PC-3 (cell line): ENCODE data around the gene MC4R. TPM values are rescaled to one million over a fixed set of nuclear protein-coding genes. Genes with fewer than 3 reads are reported as not detected.
A peak's percentile ranks its signal among the peaks of the same experiment; 100 is the strongest.

Source experiments
- ATAC-seq: fragments of 200-7000 bp; cut with Tn5 transposase; 2 replicates; pipeline ENCODE4 v1.9.1; 2020; ENCODE audit warnings: mild to moderate bottlenecking, moderate library complexity
- BruUV-seq: library from RNA; stranded (reverse); fragments of 400-500 nt; replicated peaks from 2 replicates; lab custom pipeline; 2021; lab: Mats Ljungman, UMichigan
- CTCF ChIA-PET: fragments of 300-600 bp; sonication (Branson Sonifier 250); formaldehyde crosslinking; loops from one replicate; lab custom pipeline; 2022; ENCODE audit warnings: antibody characterized with exemption; lab: Charles Lee
- POLR2A ChIA-PET: fragments of 300-600 bp; sonication (Branson Sonifier 250); formaldehyde crosslinking; loops from one replicate; lab custom pipeline; 2022; ENCODE audit warnings: antibody characterized with exemption; ENCODE audit not compliant: unreplicated experiment; lab: Charles Lee
- DNase-seq: peaks from one replicate; pipeline ENCODE4 v3.0.0-alpha.2; 2015
- H2AFZ ChIP-seq: fragments of 300-600 bp; sonication (generic); 2 replicates; pipeline ENCODE4 v1.6.0; 2016; ENCODE audit warnings: antibody characterized with exemption, low read length
- H3F3A ChIP-seq: fragments of 300-600 bp; sonication (generic); one replicate; pipeline ENCODE4 v1.6.0; 2017; ENCODE audit warnings: antibody characterized with exemption, low read length, control low read depth, mild to moderate bottlenecking; ENCODE audit not compliant: unreplicated experiment
- H3K27ac ChIP-seq: fragments of 300-600 bp; sonication (generic); 2 replicates; pipeline ENCODE4 v1.5.1; 2016; ENCODE audit warnings: mild to moderate bottlenecking, low read length
- H3K27me3 ChIP-seq: fragments of 300-600 bp; sonication (generic); 2 replicates; pipeline ENCODE4 v1.6.1; 2016; ENCODE audit warnings: low read length, mixed read lengths
- H3K36me3 ChIP-seq: fragments of 300-600 bp; sonication (generic); 2 replicates; pipeline ENCODE4 v1.6.1; 2016; ENCODE audit warnings: low read depth, mixed run types, low read length, mixed read lengths
- H3K4me1 ChIP-seq: fragments of 300-600 bp; sonication (generic); 2 replicates; pipeline ENCODE4 v1.5.1; 2016; ENCODE audit warnings: low read length; ENCODE audit not compliant: insufficient read depth
- H3K4me2 ChIP-seq: fragments of 300-600 bp; sonication (generic); 2 replicates; pipeline ENCODE4 v1.6.0; 2016; ENCODE audit warnings: low read length
- H3K4me3 ChIP-seq: fragments of 300-600 bp; sonication (generic); 2 replicates; pipeline ENCODE4 v1.5.1; 2016; ENCODE audit warnings: mild to moderate bottlenecking, low read length, mixed read lengths
- H3K79me2 ChIP-seq: fragments of 300-600 bp; sonication (generic); 2 replicates; pipeline ENCODE4 v1.6.1; 2017; ENCODE audit warnings: low read length, mixed read lengths
- H3K9ac ChIP-seq: fragments of 300-600 bp; sonication (generic); 2 replicates; pipeline ENCODE4 v1.6.0; 2016; ENCODE audit warnings: mild to moderate bottlenecking, low read length
- H3K9me2 ChIP-seq: fragments of 300-600 bp; sonication (generic); replicated peaks from 2 replicates; pipeline ENCODE4 v1.6.1; 2016; ENCODE audit warnings: mixed run types, low read length, mixed read lengths
- H3K9me3 ChIP-seq: fragments of 300-600 bp; sonication (generic); 2 replicates; pipeline ENCODE4 v1.6.1; 2016; ENCODE audit warnings: low read length, mixed read lengths
- H4K20me1 ChIP-seq: fragments of 300-600 bp; sonication (generic); 2 replicates; pipeline ENCODE4 v1.6.1; 2016; ENCODE audit warnings: low read length, mixed read lengths
- EZH2 ChIP-seq: fragments of 300-600 bp; sonication (generic); IDR thresholded peaks from one replicate; pipeline ENCODE4 v1.6.1; 2017; ENCODE audit warnings: antibody characterized with exemption, mild to moderate bottlenecking, low read length; ENCODE audit not compliant: unreplicated experiment
- EZH2phosphoT487 ChIP-seq: fragments of 300-600 bp; sonication (generic); IDR thresholded peaks from 2 replicates; pipeline ENCODE4 v1.6.1; 2018; ENCODE audit warnings: mild to moderate bottlenecking, antibody characterized with exemption, low read length, borderline replicate concordance
- intact Hi-C: fragments of 100-400 bp; cut with micrococcal nuclease; formaldehyde crosslinking; loops from 2 replicates; pipeline ENCODE4 v1.9.0; 2023
- total RNA-seq: library from RNA; depleted of rRNA; stranded (reverse); fragments of >200 nt; gene quantifications from 2 replicates; pipeline ENCODE4 v1.2.3, GENCODE V29; 2014
- TF ChIP-seq, protein P1 (sequence below): fragments of 300-600 bp; sonication (generic); conservative IDR thresholded peaks from 2 replicates; pipeline ENCODE4 v1.5.1; 2017; ENCODE audit warnings: antibody characterized with exemption, low read depth, mild to moderate bottlenecking, low read length

Gene MC4R
- total RNA-seq, 1 experiment from 2014 or later: not detected

DNA sequence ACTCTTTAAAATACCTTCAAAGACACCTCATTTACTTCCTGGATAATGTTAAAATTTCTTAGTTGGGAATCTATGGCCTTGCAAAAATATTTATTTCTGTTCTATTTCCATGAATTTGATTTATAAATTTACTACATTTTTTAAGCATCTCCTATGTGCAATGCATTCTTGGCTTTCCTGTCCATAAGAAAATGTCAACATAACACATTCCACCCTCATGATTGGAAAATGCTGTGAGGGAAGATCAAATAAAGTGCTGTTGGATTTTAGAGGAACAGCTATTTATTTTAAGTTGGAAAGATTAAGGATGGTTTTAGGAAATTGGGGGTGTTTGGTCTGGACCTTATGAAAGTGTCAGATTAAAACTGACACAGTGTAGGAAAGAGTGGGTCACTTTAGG lies 45.4 kb upstream of the MC4R start:
- H3K36me3 ChIP-seq: no peaks in the 10 kb centered on the region
- no peak overlapping the region for H3K27ac ChIP-seq
- H3K9me2 ChIP-seq: no peaks in the 10 kb centered on the region
- no peaks in the 10 kb centered on the region for H3K79me2 ChIP-seq
- no peak for DNase-seq
- TF ChIP-seq, protein P1, sequence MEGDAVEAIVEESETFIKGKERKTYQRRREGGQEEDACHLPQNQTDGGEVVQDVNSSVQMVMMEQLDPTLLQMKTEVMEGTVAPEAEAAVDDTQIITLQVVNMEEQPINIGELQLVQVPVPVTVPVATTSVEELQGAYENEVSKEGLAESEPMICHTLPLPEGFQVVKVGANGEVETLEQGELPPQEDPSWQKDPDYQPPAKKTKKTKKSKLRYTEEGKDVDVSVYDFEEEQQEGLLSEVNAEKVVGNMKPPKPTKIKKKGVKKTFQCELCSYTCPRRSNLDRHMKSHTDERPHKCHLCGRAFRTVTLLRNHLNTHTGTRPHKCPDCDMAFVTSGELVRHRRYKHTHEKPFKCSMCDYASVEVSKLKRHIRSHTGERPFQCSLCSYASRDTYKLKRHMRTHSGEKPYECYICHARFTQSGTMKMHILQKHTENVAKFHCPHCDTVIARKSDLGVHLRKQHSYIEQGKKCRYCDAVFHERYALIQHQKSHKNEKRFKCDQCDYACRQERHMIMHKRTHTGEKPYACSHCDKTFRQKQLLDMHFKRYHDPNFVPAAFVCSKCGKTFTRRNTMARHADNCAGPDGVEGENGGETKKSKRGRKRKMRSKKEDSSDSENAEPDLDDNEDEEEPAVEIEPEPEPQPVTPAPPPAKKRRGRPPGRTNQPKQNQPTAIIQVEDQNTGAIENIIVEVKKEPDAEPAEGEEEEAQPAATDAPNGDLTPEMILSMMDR: no peak
- no peak for TF ChIP-seq EZH2
- TF ChIP-seq EZH2phosphoT487: no peak
- ChIA-PET CTCF (interaction anchor here (0.7 kb wide), 1 partner anchor 148 kb away, joined by 4 read pairs; no protein-coding TSS in a partner anchor), POLR2A (no interaction called here)
- no TSS peak for BruUV-seq
- H3K4me3 ChIP-seq: no peak overlapping the region
- H3K9ac ChIP-seq: no peak overlapping the region
- H3K4me1 ChIP-seq: no peaks in the 10 kb centered on the region
- no peaks in the 10 kb centered on the region for H4K20me1 ChIP-seq
- no peaks in the 10 kb centered on the region for H3K9me3 ChIP-seq
- no peak overlapping the region for H2AFZ ChIP-seq
- no peak for ATAC-seq
- H3K4me2 ChIP-seq: no peak overlapping the region
- intact Hi-C loops: loop anchor here (10.0 kb wide), 1 partner anchor 233 kb away; no protein-coding TSS in a partner anchor
- H3K27me3 ChIP-seq: no peaks in the 10 kb centered on the region
- H3F3A ChIP-seq: no peaks in the 10 kb centered on the region

GRCh38 chr18:60413944-60414547 lies 41.5 kb upstream of the MC4R start:
- Histone ChIP-seq H3K27me3 (no peaks in the 10 kb centered on the region), H3F3A (no peaks in the 10 kb centered on the region), H3K36me3 (no peaks in the 10 kb centered on the region), H3K4me2 (no peak overlapping the region), H3K9me2 (no peaks in the 10 kb centered on the region), H3K9me3 (no peaks in the 10 kb centered on the region), H2AFZ (no peak overlapping the region), H3K4me3 (no peak overlapping the region), H3K79me2 (no peaks in the 10 kb centered on the region), H3K9ac (no peak overlapping the region), H4K20me1 (no peaks in the 10 kb centered on the region), H3K27ac (no peak overlapping the region), H3K4me1 (no peaks in the 10 kb centered on the region)
- DNase-seq: peak; percentile 53
- intact Hi-C loops: loop anchor here (1.0 to 10.0 kb wide), 5 partner anchors 135 to 426 kb away; no protein-coding TSS in a partner anchor
- ChIA-PET POLR2A (no interaction called here), CTCF (interaction anchor here (0.6 to 1.4 kb wide), 6 partner anchors 68 to 1080 kb away, joined by 3 to 13 read pairs (median 4); no protein-coding TSS in a partner anchor)
- TF ChIP-seq, protein P1: peak; percentile 85
- TF ChIP-seq EZH2 (no peak), EZH2phosphoT487 (no peak)
- no TSS peak for BruUV-seq
- ATAC-seq: peak; percentile 89

GRCh38 chr18:60411715-60412114 lies 39.1 kb upstream of the MC4R start:
- DNase-seq (no peak), ATAC-seq (peak; percentile 29; the same call in 1 of the 2 replicates)
- BruUV-seq: no TSS peak
- no peaks in the 10 kb centered on the region for H3K9me2 ChIP-seq
- no peak overlapping the region for H3K27ac ChIP-seq
- no peaks in the 10 kb centered on the region for H3K4me1 ChIP-seq
- H3K9ac ChIP-seq: no peak overlapping the region
- TF ChIP-seq EZH2 (no peak), EZH2phosphoT487 (no peak)
- TF ChIP-seq, protein P1: peak; percentile 46; the same call in 1 of the 2 replicates
- POLR2A ChIA-PET: interaction anchor here (0.6 kb wide), 1 partner anchor 39 kb away, joined by 3 read pairs; no protein-coding TSS in a partner anchor
- no peak overlapping the region for H2AFZ ChIP-seq
- no peak overlapping the region for H3K4me3 ChIP-seq
- no peak overlapping the region for H3K4me2 ChIP-seq
- intact Hi-C loops: loop anchor here (5.0 to 10.0 kb wide), 2 partner anchors 227 to 344 kb away; no protein-coding TSS in a partner anchor
- CTCF ChIA-PET: interaction anchor here (0.5 to 0.6 kb wide), 2 partner anchors 22 to 66 kb away, joined by 3 to 5 read pairs; no protein-coding TSS in a partner anchor
- no peaks in the 10 kb centered on the region for H4K20me1 ChIP-seq
- H3K36me3 ChIP-seq: no peaks in the 10 kb centered on the region
- H3K27me3 ChIP-seq: no peaks in the 10 kb centered on the region
- no peaks in the 10 kb centered on the region for H3K79me2 ChIP-seq
- H3K9me3 ChIP-seq: no peaks in the 10 kb centered on the region
- H3F3A ChIP-seq: no peaks in the 10 kb centered on the region
